Ishikawa (cell line): Measurements from ENCODE around the gene MED12.

Experiments
- CEBPB ChIP-seq: IDR thresholded peaks from 2 replicates; pipeline ENCODE4 v1.6.1; 2012
- CREB1 ChIP-seq: IDR thresholded peaks from 2 replicates; pipeline ENCODE4 v1.6.1; 2012; ENCODE audit warnings: low read depth
- EGR1 ChIP-seq: IDR thresholded peaks from 2 replicates; pipeline ENCODE4 v1.6.1; 2012
- EP300 ChIP-seq: IDR thresholded peaks from 2 replicates; pipeline ENCODE4 v1.6.1; 2012; ENCODE audit warnings: borderline replicate concordance
- FOXM1 ChIP-seq: IDR thresholded peaks from 2 replicates; pipeline ENCODE4 v1.6.1; 2012; ENCODE audit warnings: low read depth, borderline replicate concordance
- NFIC ChIP-seq: IDR thresholded peaks from 2 replicates; pipeline ENCODE4 v1.6.1; 2012
- RAD21 ChIP-seq: IDR thresholded peaks from 2 replicates; pipeline ENCODE4 v1.6.1; 2012; ENCODE audit warnings: low read depth
- REST ChIP-seq: IDR thresholded peaks from 2 replicates; pipeline ENCODE4 v1.6.1; 2012; ENCODE audit warnings: low read depth, mild to moderate bottlenecking
- TAF1 ChIP-seq: IDR thresholded peaks from 2 replicates; pipeline ENCODE4 v1.6.1; 2012; ENCODE audit warnings: low read depth, mild to moderate bottlenecking
- TCF12 ChIP-seq: IDR thresholded peaks from 2 replicates; pipeline ENCODE4 v1.6.1; 2012; ENCODE audit warnings: low read depth
- TEAD4 ChIP-seq: IDR thresholded peaks from 2 replicates; pipeline ENCODE4 v1.6.1; 2012
- YY1 ChIP-seq: IDR thresholded peaks from 2 replicates; pipeline ENCODE4 v1.6.1; 2012; ENCODE audit warnings: low read depth
- ZBTB7A ChIP-seq: IDR thresholded peaks from 2 replicates; pipeline ENCODE4 v1.6.1; 2012; ENCODE audit warnings: low read depth
- TF ChIP-seq, protein P1 (sequence below): IDR thresholded peaks from 2 replicates; pipeline ENCODE4 v1.6.1; 2012
- TF ChIP-seq, protein P2 (sequence below): IDR thresholded peaks from 2 replicates; pipeline ENCODE4 v1.6.1; 2012

MED12 gene

DNA sequence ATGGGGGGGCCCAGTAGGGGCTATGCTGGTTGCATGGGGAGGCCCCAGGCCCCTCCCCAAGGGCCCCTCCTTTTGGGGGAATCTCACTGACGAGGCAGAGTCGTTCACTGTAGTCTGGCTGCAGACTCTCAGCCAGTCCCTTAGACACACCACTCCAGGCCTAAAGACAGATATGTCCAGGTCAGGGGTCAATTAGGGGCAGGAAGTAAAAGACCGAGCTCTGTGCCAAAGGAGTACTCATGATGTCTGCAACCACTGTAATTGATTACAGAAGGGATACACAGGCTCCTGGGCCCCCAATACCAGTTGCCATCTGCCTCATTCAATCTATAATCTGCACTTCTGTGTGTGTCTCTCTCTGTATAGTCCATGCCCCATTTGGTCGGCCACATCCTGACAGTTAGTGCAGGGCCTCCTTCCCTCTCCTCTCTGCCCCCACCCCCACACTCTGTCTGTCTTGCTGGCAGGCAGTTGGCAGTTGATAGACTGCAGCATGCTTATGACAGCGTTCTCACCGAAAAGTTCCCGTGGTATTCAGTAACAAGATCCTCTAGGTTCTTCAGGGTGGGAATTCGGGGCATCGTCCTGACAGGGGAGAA lies 10.5 kb upstream of the MED12 start:
- TF ChIP-seq FOXM1 (no peak), TCF12 (no peak), EP300 (no peak), REST (no peak), RAD21 (no peak), CEBPB (no peak), TAF1 (no peak), EGR1 (no peak), YY1 (no peak)
- TF ChIP-seq, protein P1, sequence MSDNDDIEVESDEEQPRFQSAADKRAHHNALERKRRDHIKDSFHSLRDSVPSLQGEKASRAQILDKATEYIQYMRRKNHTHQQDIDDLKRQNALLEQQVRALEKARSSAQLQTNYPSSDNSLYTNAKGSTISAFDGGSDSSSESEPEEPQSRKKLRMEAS = no peak

- no peak for TF ChIP-seq TEAD4
- no peak for TF ChIP-seq NFIC
- TF ChIP-seq, protein P1 = no peak
- TF ChIP-seq CREB1 = no peak
- TF ChIP-seq CEBPB = no peak
- TF ChIP-seq EGR1 = no peak
- no peak for TF ChIP-seq ZBTB7A
Observed at GRCh38 chrX:71109051-71109450, 9.3 kb upstream of the MED12 start.

- TF ChIP-seq RAD21 (no peak), ZBTB7A (no peak), FOXM1 (no peak), TAF1 (no peak), CEBPB (no peak), REST (no peak), TEAD4 (no peak), YY1 (no peak), EGR1 (no peak), NFIC (no peak), CREB1 (no peak), EP300 (no peak), TCF12 (no peak)
- TF ChIP-seq, protein P1 = no peak
- TF ChIP-seq, protein P2, sequence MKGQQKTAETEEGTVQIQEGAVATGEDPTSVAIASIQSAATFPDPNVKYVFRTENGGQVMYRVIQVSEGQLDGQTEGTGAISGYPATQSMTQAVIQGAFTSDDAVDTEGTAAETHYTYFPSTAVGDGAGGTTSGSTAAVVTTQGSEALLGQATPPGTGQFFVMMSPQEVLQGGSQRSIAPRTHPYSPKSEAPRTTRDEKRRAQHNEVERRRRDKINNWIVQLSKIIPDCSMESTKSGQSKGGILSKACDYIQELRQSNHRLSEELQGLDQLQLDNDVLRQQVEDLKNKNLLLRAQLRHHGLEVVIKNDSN = no peak
Observed at GRCh38 chrX:71111141-71111843, 7.1 kb upstream of the MED12 start, which contains the start of gene IL2RG. Gene IL2RG, minus strand, starts transcription at chrX:71111577. Its CDS starts 38 bp downstream, at chrX:71111539.

DNA sequence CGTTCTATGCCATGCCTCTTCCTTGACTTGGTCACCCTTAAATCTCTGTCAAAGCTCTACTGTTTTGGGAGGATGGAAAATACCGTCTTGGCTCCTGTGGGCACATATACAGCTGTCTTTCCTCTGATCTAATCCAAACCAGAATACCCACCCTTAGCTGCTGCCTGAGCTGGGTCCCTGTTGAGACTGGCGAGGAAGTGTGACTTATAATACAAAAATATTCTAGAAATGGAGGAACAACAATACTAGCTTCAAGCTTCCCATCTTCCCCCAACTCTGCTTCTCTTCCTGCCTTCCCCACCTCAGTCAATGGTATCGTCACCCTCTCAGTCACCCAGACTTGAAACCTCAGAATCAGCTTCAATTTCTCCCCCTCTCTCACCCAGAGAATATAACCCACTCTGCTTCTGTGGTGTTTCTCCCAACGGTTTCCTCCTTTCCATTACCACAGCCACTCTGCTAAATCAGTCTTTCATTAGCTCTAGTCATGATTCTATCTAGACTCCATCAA lies 6.4 kb upstream of the MED12 start:
- TF ChIP-seq TAF1 = no peak
- TF ChIP-seq YY1 = no peak
- no peak for TF ChIP-seq CREB1
- TF ChIP-seq EP300 = no peak
- TF ChIP-seq TEAD4 = no peak
- TF ChIP-seq CEBPB = no peak

DNA sequence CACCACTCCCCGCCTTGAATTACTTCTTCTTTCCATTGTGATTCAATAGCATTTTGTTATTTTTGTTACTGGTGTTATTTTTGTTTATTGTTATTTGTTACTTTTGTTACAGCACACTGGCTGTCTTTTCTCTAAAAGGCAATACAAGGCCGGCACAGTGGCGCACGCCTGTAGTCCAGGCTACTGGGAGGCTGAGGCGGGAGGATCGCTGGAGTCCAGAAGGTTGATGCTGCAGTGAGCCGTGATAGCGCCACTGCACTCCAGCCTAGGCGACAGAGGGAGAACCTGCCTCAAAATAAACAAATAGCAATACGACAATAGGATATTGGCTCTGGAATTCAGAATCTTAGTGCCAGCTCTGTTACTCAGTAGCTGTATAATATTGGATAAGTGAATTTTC lies 1.0 kb upstream of the MED12 start:
- no peak for TF ChIP-seq CEBPB
- no peak for TF ChIP-seq RAD21
- TF ChIP-seq TCF12 = no peak
- TF ChIP-seq TEAD4 = no peak
- no peak for TF ChIP-seq TAF1
- TF ChIP-seq NFIC = no peak
- TF ChIP-seq CREB1 = no peak
- TF ChIP-seq, protein P1 = no peak
- no peak for TF ChIP-seq YY1
- TF ChIP-seq REST = no peak
- TF ChIP-seq ZBTB7A = no peak
- no peak for TF ChIP-seq EGR1
- TF ChIP-seq EP300 = no peak
- TF ChIP-seq, protein P2 = no peak
- no peak for TF ChIP-seq FOXM1
